Liver (tissue), 3 donors: ENCODE data around the gene FRRS1.

Experiments
- RAD21 ChIP-seq, 2 donors: IDR thresholded peaks; 2 replicates each; pipeline ENCODE4 v1.6.1; 2016; ENCODE audit warnings: antibody characterized with exemption in 2 of 2, mild to moderate bottlenecking in 2 of 2
- REST ChIP-seq: IDR thresholded peaks from 2 replicates; pipeline ENCODE4 v1.6.1; 2016; ENCODE audit warnings: antibody characterized with exemption, mild to moderate bottlenecking
- RXRA ChIP-seq, 2 donors: IDR thresholded peaks; 2 replicates each; pipeline ENCODE4 v1.6.1; 2017 to 2018; ENCODE audit warnings: antibody characterized with exemption in 2 of 2, mild to moderate bottlenecking in 1 of 2
- TAF1 ChIP-seq: conservative IDR thresholded peaks from 2 replicates; pipeline ENCODE4 v1.6.1; 2016; ENCODE audit warnings: antibody characterized with exemption, mild to moderate bottlenecking
- TF ChIP-seq, protein P1 (sequence below): fragments of 150-350 bp; IDR thresholded peaks from 2 replicates; pipeline ENCODE4 v1.5.1; 2017; ENCODE audit warnings: improper control_type of control experiment, low read depth, low read length; ENCODE audit not compliant: missing input control
- TF ChIP-seq, protein P2 (sequence below): IDR thresholded peaks from 2 replicates; pipeline ENCODE4 v1.6.1; 2016; ENCODE audit warnings: antibody characterized with exemption
- donor health status: healthy.
- donor health status: healthy.

GRCh38 chr1:99782920-99783319 lies 16.5 kb upstream of the FRRS1 start:
- TF ChIP-seq TAF1 (no peak), RAD21 (IDR thresholded peaks at IDR 0.05) (no peak), RXRA (IDR thresholded peaks at IDR 0.05) (no peak), REST (no peak)
- TF ChIP-seq, protein P1, sequence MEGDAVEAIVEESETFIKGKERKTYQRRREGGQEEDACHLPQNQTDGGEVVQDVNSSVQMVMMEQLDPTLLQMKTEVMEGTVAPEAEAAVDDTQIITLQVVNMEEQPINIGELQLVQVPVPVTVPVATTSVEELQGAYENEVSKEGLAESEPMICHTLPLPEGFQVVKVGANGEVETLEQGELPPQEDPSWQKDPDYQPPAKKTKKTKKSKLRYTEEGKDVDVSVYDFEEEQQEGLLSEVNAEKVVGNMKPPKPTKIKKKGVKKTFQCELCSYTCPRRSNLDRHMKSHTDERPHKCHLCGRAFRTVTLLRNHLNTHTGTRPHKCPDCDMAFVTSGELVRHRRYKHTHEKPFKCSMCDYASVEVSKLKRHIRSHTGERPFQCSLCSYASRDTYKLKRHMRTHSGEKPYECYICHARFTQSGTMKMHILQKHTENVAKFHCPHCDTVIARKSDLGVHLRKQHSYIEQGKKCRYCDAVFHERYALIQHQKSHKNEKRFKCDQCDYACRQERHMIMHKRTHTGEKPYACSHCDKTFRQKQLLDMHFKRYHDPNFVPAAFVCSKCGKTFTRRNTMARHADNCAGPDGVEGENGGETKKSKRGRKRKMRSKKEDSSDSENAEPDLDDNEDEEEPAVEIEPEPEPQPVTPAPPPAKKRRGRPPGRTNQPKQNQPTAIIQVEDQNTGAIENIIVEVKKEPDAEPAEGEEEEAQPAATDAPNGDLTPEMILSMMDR: no peak
- TF ChIP-seq, protein P2, sequence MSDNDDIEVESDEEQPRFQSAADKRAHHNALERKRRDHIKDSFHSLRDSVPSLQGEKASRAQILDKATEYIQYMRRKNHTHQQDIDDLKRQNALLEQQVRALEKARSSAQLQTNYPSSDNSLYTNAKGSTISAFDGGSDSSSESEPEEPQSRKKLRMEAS: no peak
